ENCODE results near the gene BICC1. TPM values are rescaled to one million over a fixed set of nuclear protein-coding genes. Genes with fewer than 3 reads are reported as not detected.

Gene BICC1
- polyA plus RNA-seq, 3 donors: 68.7 to 110 (median 73.0) TPM

GRCh38 chr10:58645416-58646146, 132.9 kb downstream of the BICC1 start:
- DNase-seq: no peak

DNA sequence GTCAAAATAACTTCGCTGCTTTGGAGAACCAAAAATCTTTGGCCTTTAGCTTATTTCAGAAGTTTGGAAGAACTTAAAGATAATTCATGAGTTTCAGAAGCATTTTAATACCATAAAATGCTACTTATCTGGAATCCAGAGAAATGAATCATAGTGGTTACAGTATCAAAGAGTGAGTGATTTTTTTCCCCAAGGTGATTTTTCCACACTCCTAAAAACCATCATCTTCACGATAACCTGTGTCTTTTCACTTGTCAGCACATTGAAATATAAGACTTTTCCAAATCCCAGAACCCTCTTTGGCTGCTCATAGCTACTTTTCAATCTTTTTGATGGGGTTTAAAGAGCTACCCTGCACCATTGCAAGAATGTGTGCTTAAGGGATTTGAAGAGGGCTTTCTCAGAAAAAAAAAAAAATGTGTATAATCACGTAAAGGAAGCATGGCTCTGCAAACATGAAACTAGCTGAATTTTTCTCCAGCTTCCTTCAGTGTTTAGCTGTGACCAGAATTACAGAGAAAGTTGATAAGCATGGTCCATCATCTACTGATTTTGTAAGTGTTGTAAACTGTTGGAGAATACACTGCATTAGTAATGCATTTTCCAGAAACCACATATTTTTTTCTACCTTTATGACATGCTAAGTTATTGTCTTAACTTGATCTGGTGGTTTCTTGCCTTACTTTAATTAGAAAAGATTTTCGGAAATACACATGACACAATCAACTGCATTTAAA, 134.9 kb downstream of the BICC1 start:
- DNase-seq: no peak

DNA sequence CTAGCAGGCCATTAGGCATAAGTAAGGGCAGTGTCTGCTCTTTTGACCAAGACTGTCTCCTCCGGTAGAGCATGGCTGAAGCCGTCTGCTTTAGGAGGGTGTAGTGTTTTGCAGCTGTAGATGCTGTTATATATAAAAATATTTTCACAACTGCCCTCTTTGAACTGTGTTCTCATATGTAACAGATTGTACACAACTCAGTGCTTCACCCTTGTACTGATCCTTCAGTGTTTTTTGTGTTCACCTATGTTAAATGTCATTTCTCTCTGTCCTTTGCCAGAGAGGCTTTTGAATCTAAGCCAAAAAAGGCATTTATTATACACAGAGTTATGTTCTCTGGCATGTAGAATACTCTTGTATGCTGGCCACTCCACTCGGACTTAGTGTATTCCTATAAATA, 135.5 kb downstream of the BICC1 start:
- no peak for DNase-seq

DNA sequence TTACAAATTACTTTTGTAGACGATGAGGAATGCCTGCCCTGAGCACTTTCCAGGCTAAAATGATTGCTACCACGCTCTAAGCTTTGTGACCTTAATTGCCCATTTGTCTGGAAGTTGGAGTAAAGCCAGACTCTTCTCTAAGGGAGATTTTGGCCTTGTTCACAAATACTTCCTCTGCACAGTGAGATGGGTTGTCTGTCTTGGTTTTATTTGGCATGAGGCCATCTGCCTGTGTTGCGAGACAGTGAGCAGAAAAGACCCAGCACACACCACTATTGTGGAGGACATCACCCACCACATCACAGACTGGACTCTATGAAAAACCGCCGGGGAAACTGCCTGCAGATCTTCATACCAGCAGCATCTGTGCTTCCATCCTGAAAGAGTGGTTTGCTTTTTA, 138.4 kb downstream of the BICC1 start:
- DNase-seq: peak; percentile 41

GRCh38 chr10:58651742-58652141, 139.1 kb downstream of the BICC1 start:
- DNase-seq: no peak

DNA sequence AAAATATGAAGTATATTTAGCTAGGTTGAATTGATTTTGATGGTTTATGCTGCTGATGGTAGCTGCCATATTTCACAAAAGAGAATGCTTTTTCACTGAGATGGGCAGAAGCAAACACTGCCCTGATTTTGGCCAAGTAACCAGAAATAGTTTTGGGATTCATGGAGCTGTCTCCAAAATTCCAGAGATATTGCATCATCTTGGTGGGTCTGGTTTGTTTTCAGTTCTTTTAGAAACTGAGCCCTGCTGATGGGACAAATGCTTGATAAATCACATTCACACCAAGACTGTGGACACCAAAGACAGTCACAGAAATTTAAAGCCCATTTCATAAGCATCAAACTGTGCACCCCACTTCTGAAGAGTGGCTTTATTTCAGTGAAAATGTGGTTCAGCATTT, 140.5 kb downstream of the BICC1 start:
- DNase-seq: no peak

GRCh38 chr10:58660575-58661255, 148.0 kb downstream of the BICC1 start:
- DNase-seq: no peak

DNA sequence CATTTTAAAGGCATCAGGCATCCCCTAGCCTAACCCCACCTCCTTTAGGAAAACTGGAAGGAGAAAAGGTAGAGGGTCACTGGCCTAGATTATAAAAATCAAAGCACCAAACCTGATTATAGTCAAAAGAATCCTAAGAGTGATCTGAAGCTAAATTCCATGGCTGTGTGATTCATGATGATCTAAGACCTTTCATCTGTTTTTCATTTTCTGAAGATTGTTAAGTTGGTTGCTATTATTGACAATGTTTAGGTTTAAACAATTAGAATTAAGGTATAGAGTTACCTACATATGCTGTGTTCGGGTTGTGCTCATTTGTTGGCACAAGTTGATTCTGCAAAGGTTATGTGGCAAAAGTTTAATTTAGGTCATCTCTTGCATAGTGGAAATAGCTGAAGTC, 148.7 kb downstream of the BICC1 start:
- no peak for DNase-seq

DNA sequence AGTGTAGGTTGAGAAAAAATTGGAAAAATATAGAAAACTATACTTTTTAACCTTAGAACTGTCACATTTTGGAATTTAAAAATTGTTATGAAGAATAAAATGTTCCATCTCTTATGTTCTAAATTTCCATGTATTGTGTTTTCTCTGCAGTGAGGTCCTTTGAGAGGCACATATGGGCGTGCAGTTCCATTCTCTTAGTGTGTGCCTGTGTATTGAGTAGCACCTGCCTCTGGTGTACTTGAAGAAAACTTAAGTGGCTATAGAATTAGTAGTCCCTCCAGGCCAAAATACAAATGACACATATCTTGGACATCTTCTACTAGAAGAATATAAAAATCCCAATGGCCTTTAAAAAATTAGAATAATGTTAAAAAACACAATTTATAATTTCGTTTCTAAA, 149.2 kb downstream of the BICC1 start:
- DNase-seq: no peak

GRCh38 chr10:58662314-58662713, 149.6 kb downstream of the BICC1 start:
- no peak for DNase-seq

DNA sequence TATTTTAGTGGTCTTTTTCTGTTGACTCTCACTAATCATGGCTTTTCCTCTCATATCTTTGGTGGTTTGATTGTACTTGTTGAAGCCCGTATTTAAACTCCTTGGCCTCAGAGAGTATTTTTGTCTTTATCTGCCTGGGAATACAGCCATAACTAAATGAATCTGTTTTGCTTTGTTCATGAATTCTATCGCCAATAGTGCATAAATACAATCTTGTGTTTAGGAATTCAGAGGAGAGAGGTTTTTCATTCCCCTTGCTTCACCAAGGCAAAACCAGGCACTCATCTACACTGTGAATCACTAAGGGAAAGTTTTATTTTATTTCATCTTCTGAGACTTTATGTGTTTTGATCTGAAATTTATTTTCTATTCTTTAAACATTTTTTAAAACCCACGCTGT, 152.7 kb downstream of the BICC1 start:
- no peak for DNase-seq

GRCh38 chr10:58666024-58666423, 153.4 kb downstream of the BICC1 start:
- no peak for DNase-seq

GRCh38 chr10:58667658-58668310, 155.1 kb downstream of the BICC1 start:
- no peak for DNase-seq

- DNase-seq: no peak
Measured at GRCh38 chr10:58672845-58673244, 160.2 kb downstream of the BICC1 start.

DNA sequence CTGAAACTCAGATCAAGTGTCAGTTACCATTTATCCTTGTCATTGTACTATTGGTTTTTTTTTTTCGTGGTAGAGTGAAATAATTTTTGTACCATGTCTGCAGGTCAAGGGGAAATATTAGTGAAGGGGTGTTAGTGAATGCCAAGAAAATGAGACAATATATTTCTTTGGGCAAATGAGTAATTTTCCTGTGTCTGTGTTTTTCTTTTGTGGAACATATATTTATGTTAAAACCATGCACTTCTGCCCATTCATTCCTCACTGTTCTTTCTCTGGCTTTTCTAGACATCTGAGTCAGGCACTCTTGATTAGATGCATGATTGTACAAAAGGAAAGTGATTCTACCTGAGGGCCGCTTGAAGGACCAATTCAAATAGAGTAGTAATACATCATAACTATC, 161.6 kb downstream of the BICC1 start:
- no peak for DNase-seq

DNA sequence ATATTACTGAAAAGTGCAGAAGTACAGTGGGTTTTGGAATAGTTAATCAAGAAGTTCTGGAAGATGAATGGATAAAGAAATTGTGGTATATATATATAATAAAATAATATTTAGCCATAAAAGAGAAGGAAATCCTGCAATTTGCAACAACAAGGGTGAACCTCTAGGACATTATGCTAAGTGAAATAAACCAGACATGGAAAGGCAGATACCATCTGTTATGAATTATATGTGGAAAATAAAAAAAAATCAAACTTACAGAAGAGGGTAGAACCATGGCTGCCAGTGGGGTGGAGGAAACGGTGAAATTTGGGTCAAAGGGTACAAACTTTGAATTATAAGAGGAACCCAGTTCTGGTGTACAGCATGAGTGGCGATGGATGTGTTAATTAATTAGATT, 162.6 kb downstream of the BICC1 start:
- DNase-seq: no peak

DNA sequence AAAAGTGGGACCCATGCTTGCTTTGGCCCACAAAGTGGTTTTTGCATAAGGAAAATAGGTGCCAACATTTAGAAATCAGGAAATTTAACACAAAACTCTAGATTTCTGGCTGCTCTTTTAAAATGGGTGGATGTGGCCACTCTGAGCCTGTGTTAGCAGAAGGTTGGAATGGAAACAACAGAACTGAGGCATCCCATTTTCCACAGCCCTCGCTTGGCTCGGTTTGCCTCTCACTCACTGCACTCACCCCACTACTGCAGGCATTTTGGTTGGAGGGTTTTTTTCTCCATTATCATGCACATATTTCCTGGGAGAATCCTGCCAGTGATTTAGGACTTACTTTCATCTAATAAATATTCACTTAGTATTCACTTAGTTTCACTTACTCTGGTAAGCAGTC, 178.9 kb downstream of the BICC1 start:
- DNase-seq: no peak

GRCh38 chr10:58693919-58694318, 181.2 kb downstream of the BICC1 start:
- no peak for DNase-seq

- DNase-seq: no peak
Measured at GRCh38 chr10:58695022-58695421, 182.3 kb downstream of the BICC1 start.

DNA sequence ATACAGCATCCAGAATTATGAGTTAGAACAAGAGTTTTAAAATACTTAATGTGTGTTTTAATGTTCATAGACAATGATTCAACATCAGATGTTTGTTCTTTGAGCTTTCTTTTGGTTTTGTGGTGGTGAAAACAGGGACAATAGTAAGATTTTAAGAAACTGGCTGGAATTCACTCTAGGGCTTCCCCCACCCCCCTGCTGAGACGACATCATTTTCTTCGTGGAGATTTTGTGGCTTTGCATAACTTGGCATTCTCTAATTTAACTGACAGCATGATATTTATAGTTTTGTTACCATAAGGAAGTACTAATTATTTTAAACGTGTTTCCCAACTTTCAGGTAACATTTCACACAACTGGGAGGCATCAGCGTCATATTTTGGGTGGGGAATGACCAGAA, 184.1 kb downstream of the BICC1 start:
- no peak for DNase-seq

DNA sequence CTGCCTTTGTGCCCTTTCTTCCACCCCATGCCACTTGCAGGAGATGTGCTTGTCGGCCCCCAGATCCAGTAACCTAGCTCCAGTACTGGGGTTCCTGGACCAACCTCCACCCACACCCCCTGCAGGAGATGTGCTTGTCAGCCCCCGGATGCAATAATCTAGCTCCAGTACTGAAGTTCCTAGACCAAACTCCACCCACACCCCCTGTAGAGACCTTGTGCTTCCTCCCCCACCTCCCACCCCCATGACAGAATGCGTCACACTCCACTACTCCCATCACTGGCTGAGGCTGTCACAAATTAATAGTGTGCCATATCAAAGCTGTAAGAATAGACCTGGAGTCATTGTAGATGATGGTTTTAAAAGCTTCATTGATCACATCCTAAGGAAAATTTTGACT, 185.0 kb downstream of the BICC1 start:
- DNase-seq: no peak

DNA sequence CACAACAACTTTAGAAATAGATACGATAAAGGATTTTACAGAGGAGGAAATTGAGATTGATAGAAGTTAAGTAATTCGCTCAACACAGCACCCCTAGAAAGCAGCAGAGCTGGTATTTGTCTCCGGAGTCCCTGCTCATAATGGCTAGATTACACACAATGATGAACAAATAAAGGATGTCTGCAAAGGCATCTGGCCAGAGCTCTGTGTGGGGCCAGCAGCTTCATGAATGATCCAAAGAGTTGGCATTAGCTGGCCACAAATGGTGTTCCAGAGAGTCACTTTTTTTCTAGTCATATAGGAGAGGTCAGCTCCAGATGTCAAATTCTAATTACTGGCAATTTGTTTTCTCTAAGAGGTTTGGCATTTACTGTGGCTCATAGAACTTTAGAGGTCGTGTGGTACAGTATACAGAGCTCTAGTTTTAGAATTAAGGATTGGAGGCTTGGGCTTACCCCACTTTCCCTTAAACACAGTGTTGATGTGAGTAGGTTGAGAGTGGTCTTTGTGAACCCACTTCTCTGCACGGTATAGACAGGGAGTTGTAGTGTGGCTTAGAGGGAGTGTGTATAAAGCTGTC, 186.2 kb downstream of the BICC1 start:
- no peak for DNase-seq
